SK-N-SH (cell line): ENCODE results near the gene MRPL32. TPM values are rescaled to one million over a fixed set of nuclear protein-coding genes. Genes with fewer than 3 reads are reported as not detected.

ENCODE experiments used
- CTCF ChIA-PET: fragments of 300-600, 350-600 bp; formaldehyde crosslinking; extraction: SDS; loops from one replicate; lab custom pipeline; 2021; lab: Yijun Ruan, JAX
- POLR2A ChIA-PET: fragments of 350-600 bp; sonication (Branson Sonifier 250); formaldehyde crosslinking; extraction: SDS; loops from one replicate; lab custom pipeline; 2020; ENCODE audit warnings: antibody characterized with exemption, inconsistent platforms; lab: Yijun Ruan, JAX
- DNase-seq: peaks from one replicate; pipeline ENCODE4 v3.0.0; 2012
- H2AFZ ChIP-seq: fragments of 200-600 bp; sonication (generic); 2 replicates; pipeline ENCODE4 v1.8.1; 2016; ENCODE audit warnings: antibody characterized with exemption, mild to moderate bottlenecking, low read depth
- H3F3A ChIP-seq: fragments of 200-600 bp; sonication (generic); replicated peaks from 2 replicates; pipeline ENCODE3; 2016; ENCODE audit warnings: antibody characterized with exemption, mild to moderate bottlenecking; ENCODE audit not compliant: insufficient read depth
- H3K27ac ChIP-seq, 2 experiments: fragments of 200-500 bp in 1 of 2; fragments of 200-600 bp in 1 of 2; sonication (Bioruptor generic) in 1 of 2; sonication (generic), shearing (Covaris generic) in 1 of 2; 2 replicates each; pipeline versions ENCODE4 v1.5.1 to v1.6.1; 2014 to 2016; ENCODE audit warnings: low read depth in 2 of 2, inconsistent platforms in 1 of 2, low read length in 1 of 2, mild to moderate bottlenecking in 1 of 2, mixed read lengths in 1 of 2
- H3K27me3 ChIP-seq: fragments of 200-600 bp; sonication (generic), shearing (Covaris generic); 2 replicates; pipeline ENCODE4 v1.6.1; 2016; ENCODE audit warnings: mixed run types; ENCODE audit not compliant: insufficient read depth
- H3K36me3 ChIP-seq, 2 experiments: fragments of 200-500 bp in 1 of 2; fragments of 200-600 bp in 1 of 2; sonication (Bioruptor generic) in 1 of 2; sonication (generic) in 1 of 2; replicated peaks in 1 of 2; 2 replicates each; pipeline versions ENCODE3 to v1.5.1; 2014 to 2016; ENCODE audit warnings: low read length in 1 of 2, mild to moderate bottlenecking in 1 of 2; ENCODE audit not compliant: insufficient read depth in 2 of 2, control insufficient read depth in 1 of 2
- H3K4me1 ChIP-seq, 2 experiments: fragments of 200-500 bp in 1 of 2; fragments of 200-600 bp in 1 of 2; sonication (Bioruptor generic) in 1 of 2; sonication (generic), shearing (Covaris generic) in 1 of 2; 2 replicates each; pipeline versions ENCODE4 v1.5.1 to v1.6.1; 2014 to 2016; ENCODE audit warnings: low read depth in 1 of 2, low read length in 1 of 2, mixed run types in 1 of 2; ENCODE audit not compliant: insufficient read depth in 2 of 2, control insufficient read depth in 1 of 2
- H3K4me2 ChIP-seq: fragments of 200-600 bp; sonication (generic), shearing (Covaris generic); 2 replicates; pipeline ENCODE4 v1.6.1; 2017; ENCODE audit warnings: mixed run types
- H3K4me3 ChIP-seq, 2 experiments: fragments of 200-500 bp in 1 of 2; fragments of 200-600 bp in 1 of 2; sonication (Bioruptor generic) in 1 of 2; sonication (generic), shearing (Covaris generic) in 1 of 2; 2 replicates each; pipeline versions ENCODE4 v1.5.1 to v1.8.1; 2014 to 2016; ENCODE audit warnings: low read depth in 2 of 2, inconsistent platforms in 1 of 2, low read length in 1 of 2, mild to moderate bottlenecking in 1 of 2, mixed read lengths in 1 of 2, moderate library complexity in 1 of 2
- H3K79me2 ChIP-seq: fragments of 200-600 bp; sonication (generic); 2 replicates; pipeline ENCODE4 v1.8.1; 2017; ENCODE audit warnings: mild to moderate bottlenecking; ENCODE audit not compliant: insufficient read depth
- H3K9ac ChIP-seq: fragments of 200-600 bp; sonication (generic); 2 replicates; pipeline ENCODE4 v1.6.1; 2017; ENCODE audit warnings: mixed run types
- H3K9me2 ChIP-seq: fragments of 200-600 bp; sonication (generic); 2 replicates; pipeline ENCODE4 v1.6.1; 2017; ENCODE audit warnings: mixed run types
- H3K9me3 ChIP-seq: fragments of 200-600 bp; sonication (generic); 2 replicates; pipeline ENCODE4 v1.6.1; 2017; ENCODE audit warnings: mixed run types, mild to moderate bottlenecking, moderate library complexity
- H4K20me1 ChIP-seq: fragments of 200-600 bp; sonication (generic); 2 replicates; pipeline ENCODE4 v1.6.1; 2017; ENCODE audit warnings: mild to moderate bottlenecking, mixed run types; ENCODE audit not compliant: insufficient read depth
- ELF1 ChIP-seq: IDR thresholded peaks from 2 replicates; pipeline ENCODE4 v1.4.0; 2012
- EP300 ChIP-seq, 2 experiments: IDR thresholded peaks; 2 replicates each; pipeline versions ENCODE4 v1.4.0 to v1.6.1; 2012; ENCODE audit warnings: borderline replicate concordance in 1 of 2, low read depth in 1 of 2, low read length in 1 of 2
- FOSL2 ChIP-seq: IDR thresholded peaks from 2 replicates; pipeline ENCODE4 v1.4.0; 2012; ENCODE audit warnings: low read depth, mild to moderate bottlenecking, moderate library complexity, borderline replicate concordance
- GABPA ChIP-seq: IDR thresholded peaks from 2 replicates; pipeline ENCODE4 v1.4.0; 2012; ENCODE audit warnings: low read depth, mild to moderate bottlenecking
- NRF1 ChIP-seq: IDR thresholded peaks from 2 replicates; pipeline ENCODE4 v1.6.1; 2012; ENCODE audit warnings: low read depth, mild to moderate bottlenecking, low read length
- RAD21 ChIP-seq: IDR thresholded peaks from 2 replicates; pipeline ENCODE4 v1.6.1; 2012; ENCODE audit warnings: mild to moderate bottlenecking, low read length
- RCOR1 ChIP-seq: fragments of 150-350 bp; IDR thresholded peaks from 2 replicates; pipeline ENCODE4 v1.6.1; 2017; ENCODE audit warnings: antibody characterized with exemption, low read length
- SMC3 ChIP-seq: IDR thresholded peaks from 2 replicates; pipeline ENCODE4 v1.6.1; 2012; ENCODE audit warnings: low read depth, low read length, improper control_type of control experiment
- TEAD4 ChIP-seq: IDR thresholded peaks from 2 replicates; pipeline ENCODE4 v1.4.0; 2012; ENCODE audit warnings: mild to moderate bottlenecking, borderline replicate concordance; ENCODE audit not compliant: insufficient read depth
- YY1 ChIP-seq: IDR thresholded peaks from 2 replicates; pipeline ENCODE4 v1.4.0; 2012; ENCODE audit warnings: low read depth, mild to moderate bottlenecking
- WGBS: methylation state at CpG from one replicate; pipeline ENCODE4 v1.1.6; 2017; ENCODE audit warnings: low lambda C conversion rate; 5-methylcytosine and 5-hydroxymethylcytosine counted together
- polyA plus RNA-seq, 3 experiments: library from polyadenylated mRNA; depleted of rRNA; stranded (reverse); fragments of >200 nt; gene quantifications; 2 replicates each; pipeline ENCODE4 v1.2.3, GENCODE V29; 2012
- TF ChIP-seq, protein P1 (sequence below): fragments of 150-350 bp; IDR thresholded peaks from 2 replicates; pipeline ENCODE4 v1.6.1; 2017; ENCODE audit warnings: antibody characterized with exemption, low read length, low read depth, borderline replicate concordance
- TF ChIP-seq, protein P2 (sequence below): IDR thresholded peaks from 2 replicates; pipeline ENCODE4; 2012
- TF ChIP-seq, protein P3 (sequence below): fragments of 150-350 bp; IDR thresholded peaks from 2 replicates; pipeline ENCODE4 v1.6.1; 2016; ENCODE audit warnings: mild to moderate bottlenecking, low read depth, low read length
- TF ChIP-seq, protein P4 (sequence below): fragments of 200-600 bp; sonication (generic); IDR thresholded peaks from 2 replicates; pipeline ENCODE4 v1.6.1; 2017; ENCODE audit warnings: antibody characterized with exemption, mild to moderate bottlenecking, moderate library complexity

The MRPL32 gene
- polyA plus RNA-seq, 1 of the 3 experiments (the other 2 are of a cell fraction): 73.1 TPM

DNA sequence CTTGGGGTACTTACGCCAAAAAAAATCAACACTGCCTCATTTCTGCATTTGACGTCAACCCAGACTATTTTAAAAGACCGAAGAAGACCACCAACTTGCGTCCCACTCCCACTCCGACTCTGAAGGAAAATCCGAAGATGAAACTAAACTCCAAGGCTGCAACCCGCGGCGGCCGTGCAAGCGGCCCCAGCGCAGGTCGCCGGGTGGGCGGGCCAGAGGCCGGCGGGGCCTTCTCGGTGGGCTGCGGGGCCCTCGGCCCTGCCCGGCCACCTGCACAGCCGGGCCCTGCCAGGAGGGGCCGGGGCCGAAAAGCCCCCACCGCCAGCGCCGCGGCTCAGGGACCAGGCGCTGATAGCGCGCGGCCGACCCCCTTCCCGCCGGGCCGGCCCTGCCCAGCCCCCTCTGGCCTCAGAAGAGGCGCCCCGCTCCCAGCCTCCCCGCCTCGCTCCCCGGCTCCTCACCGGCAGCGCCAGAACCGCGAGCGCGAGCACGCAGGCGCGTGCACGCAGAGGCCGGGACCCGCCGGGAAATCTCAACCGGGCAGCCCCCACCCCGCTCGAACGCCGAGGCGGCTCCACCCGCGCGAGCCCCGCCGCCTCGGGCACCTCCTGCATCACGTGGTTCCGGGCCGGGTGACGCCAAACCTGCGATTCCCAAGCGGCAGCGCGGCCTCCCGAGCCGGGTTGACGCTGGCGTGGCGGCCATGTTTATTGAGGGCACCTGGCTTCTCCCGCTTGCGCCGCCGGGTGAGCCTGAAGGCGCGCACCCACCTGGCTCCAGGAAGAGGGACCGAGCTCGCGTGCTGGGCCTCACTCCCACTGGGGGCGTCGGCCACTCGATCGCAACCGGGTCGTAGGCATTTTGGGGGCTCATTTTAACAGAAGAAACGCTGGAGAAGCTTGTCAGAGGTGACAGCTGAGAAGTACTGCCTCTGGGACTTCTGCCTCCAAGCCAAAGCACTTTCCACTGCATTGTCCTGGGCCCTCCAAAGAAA lies 20.4 kb upstream of the MRPL32 start, which contains the start of gene C7orf25 (continued):
- TF ChIP-seq EP300 (IDR thresholded peaks at IDR 0.05; ENCODE audit: borderline replicate concordance in 1 of 2, low read depth in 1 of 2, low read length in 1 of 2): peak; percentile 6 to 64; a peak in 2 of 4 replicates
- TF ChIP-seq ELF1: peak; percentile 77
- TF ChIP-seq, protein P1, sequence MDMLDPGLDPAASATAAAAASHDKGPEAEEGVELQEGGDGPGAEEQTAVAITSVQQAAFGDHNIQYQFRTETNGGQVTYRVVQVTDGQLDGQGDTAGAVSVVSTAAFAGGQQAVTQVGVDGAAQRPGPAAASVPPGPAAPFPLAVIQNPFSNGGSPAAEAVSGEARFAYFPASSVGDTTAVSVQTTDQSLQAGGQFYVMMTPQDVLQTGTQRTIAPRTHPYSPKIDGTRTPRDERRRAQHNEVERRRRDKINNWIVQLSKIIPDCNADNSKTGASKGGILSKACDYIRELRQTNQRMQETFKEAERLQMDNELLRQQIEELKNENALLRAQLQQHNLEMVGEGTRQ: peak; percentile 93
- TF ChIP-seq RAD21: peak; percentile 4; the same call in 1 of the 2 replicates
- TF ChIP-seq YY1: peak; percentile 100
- TF ChIP-seq SMC3: no peak
- TF ChIP-seq GABPA: peak; percentile 82
- TF ChIP-seq, protein P2, sequence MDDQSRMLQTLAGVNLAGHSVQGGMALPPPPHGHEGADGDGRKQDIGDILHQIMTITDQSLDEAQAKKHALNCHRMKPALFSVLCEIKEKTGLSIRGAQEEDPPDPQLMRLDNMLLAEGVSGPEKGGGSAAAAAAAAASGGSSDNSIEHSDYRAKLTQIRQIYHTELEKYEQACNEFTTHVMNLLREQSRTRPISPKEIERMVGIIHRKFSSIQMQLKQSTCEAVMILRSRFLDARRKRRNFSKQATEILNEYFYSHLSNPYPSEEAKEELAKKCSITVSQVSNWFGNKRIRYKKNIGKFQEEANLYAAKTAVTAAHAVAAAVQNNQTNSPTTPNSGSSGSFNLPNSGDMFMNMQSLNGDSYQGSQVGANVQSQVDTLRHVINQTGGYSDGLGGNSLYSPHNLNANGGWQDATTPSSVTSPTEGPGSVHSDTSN: no peak
- TF ChIP-seq, protein P3, sequence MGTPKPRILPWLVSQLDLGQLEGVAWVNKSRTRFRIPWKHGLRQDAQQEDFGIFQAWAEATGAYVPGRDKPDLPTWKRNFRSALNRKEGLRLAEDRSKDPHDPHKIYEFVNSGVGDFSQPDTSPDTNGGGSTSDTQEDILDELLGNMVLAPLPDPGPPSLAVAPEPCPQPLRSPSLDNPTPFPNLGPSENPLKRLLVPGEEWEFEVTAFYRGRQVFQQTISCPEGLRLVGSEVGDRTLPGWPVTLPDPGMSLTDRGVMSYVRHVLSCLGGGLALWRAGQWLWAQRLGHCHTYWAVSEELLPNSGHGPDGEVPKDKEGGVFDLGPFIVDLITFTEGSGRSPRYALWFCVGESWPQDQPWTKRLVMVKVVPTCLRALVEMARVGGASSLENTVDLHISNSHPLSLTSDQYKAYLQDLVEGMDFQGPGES: no peak; the same call in 1 of the 2 replicates
- peak; percentile 5; the same call in 1 of the 2 replicates for TF ChIP-seq TEAD4
- TF ChIP-seq NRF1: peak; percentile 63
- TF ChIP-seq, all 33 proteins: peak for 18

DNA sequence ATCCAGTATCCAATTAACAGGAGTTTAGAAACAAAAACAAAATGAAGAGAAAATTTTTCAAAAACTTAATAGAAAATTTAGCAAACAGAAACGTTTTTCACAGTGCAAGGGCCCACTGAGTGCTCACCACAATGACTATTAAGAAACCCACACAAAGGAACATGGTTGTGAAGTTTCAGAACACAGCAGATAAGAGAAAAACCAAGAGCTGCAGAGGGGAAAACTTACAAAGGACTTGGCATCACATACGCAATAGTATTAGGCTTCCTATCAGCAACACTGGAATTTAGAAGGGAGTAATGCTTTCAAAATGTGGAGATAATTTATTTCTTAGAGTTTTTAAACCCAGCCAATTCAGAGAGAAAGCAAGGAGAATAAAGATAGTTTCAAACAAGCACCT lies 18.6 kb upstream of the MRPL32 start:
- no peaks in the 10 kb centered on the region for H3K9me3 ChIP-seq
- DNase-seq: no peak
- peaks cover 27% of the 10 kb centered on the region for H3F3A ChIP-seq
- 80% methylated on average over 2 of the region's 2 CpGs for WGBS
- H4K20me1 ChIP-seq: no peaks in the 10 kb centered on the region
- H3K27ac ChIP-seq: peak overlapping the region in 1 of 2 experiments; percentile 60; a peak in 1 of 4 replicates
- H2AFZ ChIP-seq: no peak overlapping the region
- H3K36me3 ChIP-seq: peaks cover 22 to 34% of the 10 kb centered on the region in 2 experiments
- CTCF ChIA-PET: interaction anchor here (2.6 kb wide), 1 partner anchor 28 kb away, joined by 7 read pairs; no protein-coding TSS in a partner anchor
- H3K27me3 ChIP-seq: no peaks in the 10 kb centered on the region
- POLR2A ChIA-PET: interaction anchor here (1.9 kb wide), 1 partner anchor 18 kb away, joined by 8 read pairs; the partner anchor contains the start of genes MRPL32 and PSMA2
- H3K79me2 ChIP-seq: peaks cover 16% of the 10 kb centered on the region; the same call in 1 of the 2 replicates
- H3K9ac ChIP-seq: no peak overlapping the region
- no peaks in the 10 kb centered on the region for H3K9me2 ChIP-seq
- no peak overlapping the region for H3K4me3 ChIP-seq
- peaks cover 0 to 16% of the 10 kb centered on the region in 2 experiments; a peak in 2 of 4 replicates for H3K4me1 ChIP-seq
- TF ChIP-seq RCOR1 (no peak), FOSL2 (no peak)
- TF ChIP-seq, protein P4, sequence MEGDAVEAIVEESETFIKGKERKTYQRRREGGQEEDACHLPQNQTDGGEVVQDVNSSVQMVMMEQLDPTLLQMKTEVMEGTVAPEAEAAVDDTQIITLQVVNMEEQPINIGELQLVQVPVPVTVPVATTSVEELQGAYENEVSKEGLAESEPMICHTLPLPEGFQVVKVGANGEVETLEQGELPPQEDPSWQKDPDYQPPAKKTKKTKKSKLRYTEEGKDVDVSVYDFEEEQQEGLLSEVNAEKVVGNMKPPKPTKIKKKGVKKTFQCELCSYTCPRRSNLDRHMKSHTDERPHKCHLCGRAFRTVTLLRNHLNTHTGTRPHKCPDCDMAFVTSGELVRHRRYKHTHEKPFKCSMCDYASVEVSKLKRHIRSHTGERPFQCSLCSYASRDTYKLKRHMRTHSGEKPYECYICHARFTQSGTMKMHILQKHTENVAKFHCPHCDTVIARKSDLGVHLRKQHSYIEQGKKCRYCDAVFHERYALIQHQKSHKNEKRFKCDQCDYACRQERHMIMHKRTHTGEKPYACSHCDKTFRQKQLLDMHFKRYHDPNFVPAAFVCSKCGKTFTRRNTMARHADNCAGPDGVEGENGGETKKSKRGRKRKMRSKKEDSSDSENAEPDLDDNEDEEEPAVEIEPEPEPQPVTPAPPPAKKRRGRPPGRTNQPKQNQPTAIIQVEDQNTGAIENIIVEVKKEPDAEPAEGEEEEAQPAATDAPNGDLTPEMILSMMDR: no peak
- no peak overlapping the region for H3K4me2 ChIP-seq
